Measurements from ENCODE around the gene EZR.

- TF ChIP-seq CTCF (IDR thresholded peaks at IDR 0.05) (no peak), ZFX (IDR thresholded peaks at IDR 0.05; ENCODE audit: borderline replicate concordance) (no peak)
Observed at GRCh38 chr6:158839796-158840195, 20.6 kb upstream of the EZR start.

Measured in 22Rv1 (cell line).